CD4-positive, CD25-positive, alpha-beta regulatory T cell (primary cell): Measurements from ENCODE around the gene INHBE. TPM values are rescaled to one million over a fixed set of nuclear protein-coding genes. Genes with fewer than 3 reads are reported as not detected.
"Not testable (repeated sequence)": the region's sequence is repeated elsewhere in the genome, so short reads cannot be mapped to it uniquely, and the experiment has no call there.

Experiments used
- ATAC-seq, 2 donors: fragments of 150-1000 bp; cut with Tn5 transposase; one replicate each; pipeline ENCODE4 v1.10.0; 2021; ENCODE audit warnings: low read depth in 2 of 2, moderate number of reproducible peaks in 2 of 2, moderate library complexity in 1 of 2
- DNase-seq, 3 donors: peaks; one replicate each; pipeline versions ENCODE4 v3.0.0 to v3.0.0-alpha.2; 2012 to 2022; ENCODE audit warnings: mixed read lengths in 1 of 3
- H3K27ac ChIP-seq: one replicate; pipeline ENCODE4 v1.7.0; 2013; ENCODE audit warnings: mild to moderate bottlenecking, low read length; ENCODE audit not compliant: insufficient read depth, poor library complexity, severe bottlenecking
- H3K27me3 ChIP-seq: one replicate; pipeline ENCODE4 v1.7.0; 2013; ENCODE audit warnings: low read length; ENCODE audit not compliant: control insufficient read depth, insufficient read depth
- H3K36me3 ChIP-seq: one replicate; pipeline ENCODE4 v1.7.0; 2013; ENCODE audit warnings: mild to moderate bottlenecking, low read length, moderate library complexity; ENCODE audit not compliant: control insufficient read depth, insufficient read depth
- H3K4me1 ChIP-seq: 2 replicates; pipeline ENCODE4 v1.7.0; 2013; ENCODE audit warnings: mild to moderate bottlenecking, low read length; ENCODE audit not compliant: insufficient read depth, control insufficient read depth, poor library complexity, severe bottlenecking
- H3K4me3 ChIP-seq: one replicate; pipeline ENCODE4 v1.7.0; 2013; ENCODE audit warnings: low read depth, mild to moderate bottlenecking, low read length, moderate library complexity
- H3K9me3 ChIP-seq, 2 experiments: 1 replicate in 1 of 2; 2 replicates in 1 of 2; pipeline ENCODE4 v1.7.0; 2013; ENCODE audit warnings: low read length in 2 of 2, mild to moderate bottlenecking in 1 of 2, moderate library complexity in 1 of 2; ENCODE audit not compliant: control insufficient read depth in 2 of 2
- H3K27ac Mint-ChIP-seq, 3 donors: one replicate each; pipeline ENCODE4 v1.8.0; 2020 to 2022; ENCODE audit warnings: mild to moderate bottlenecking in 3 of 3, mixed read lengths in 3 of 3, moderate library complexity in 2 of 3
- H3K27me3 Mint-ChIP-seq: one replicate; pipeline ENCODE4 v1.8.0; 2022; ENCODE audit warnings: mild to moderate bottlenecking, mixed read lengths
- H3K36me3 Mint-ChIP-seq: one replicate; pipeline ENCODE4 v1.8.0; 2020; ENCODE audit warnings: mixed read lengths
- H3K4me1 Mint-ChIP-seq, 4 donors: one replicate each; pipeline ENCODE4 v1.8.0; 2020 to 2022; ENCODE audit warnings: mixed read lengths in 4 of 4, mild to moderate bottlenecking in 1 of 4
- H3K4me3 Mint-ChIP-seq, 4 donors: one replicate each; pipeline ENCODE4 v1.8.0; 2020 to 2022; ENCODE audit warnings: mild to moderate bottlenecking in 4 of 4, mixed read lengths in 4 of 4, moderate library complexity in 3 of 4
- H3K9me3 Mint-ChIP-seq, 7 donors: one replicate each; pipeline ENCODE4 v1.8.0; 2020 to 2022; ENCODE audit warnings: mixed read lengths in 7 of 7, mild to moderate bottlenecking in 3 of 7, moderate library complexity in 2 of 7
- polyA plus RNA-seq, 4 donors: library from polyadenylated mRNA; unstranded; fragments of 300-500 nt; fragmentation: Illumina TruSeq; gene quantifications; one replicate each; pipeline ENCODE4 v1.2.3, GENCODE V29; 2021
- total RNA-seq: library from RNA; stranded (reverse); gene quantifications from one replicate; pipeline ENCODE4 v1.2.3, GENCODE V29; 2022

Gene INHBE
- total and polyA plus RNA-seq, 5 donors from 2014 or later: 0.06 TPM; not detected in 4

DNA sequence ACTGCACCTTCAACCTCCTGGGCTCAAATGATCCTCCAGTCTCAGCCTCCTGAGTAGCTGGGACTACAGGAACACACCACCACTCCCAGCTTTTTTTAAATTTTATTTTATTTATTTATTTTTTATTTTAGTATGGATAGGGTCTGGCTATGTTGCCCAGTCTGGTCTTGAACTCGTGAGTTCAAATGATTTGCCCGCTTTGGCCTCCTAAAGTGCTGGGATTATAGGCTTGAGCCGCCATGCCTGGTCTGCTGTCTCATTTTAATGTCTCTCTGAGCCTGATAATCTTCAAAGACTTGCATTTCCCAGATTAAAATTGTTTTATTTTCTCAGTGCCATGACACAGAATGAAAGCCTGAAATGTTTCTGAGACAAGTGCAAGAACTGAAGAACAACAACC is 21.7 kb upstream of the INHBE start:
- Mint-ChIP-seq H3K4me1 (peaks cover 13 to 37% (median 22%) of the 10 kb centered on the region in 4 donors), H3K36me3 (no peaks in the 10 kb centered on the region), H3K9me3 (peaks cover 0 to 1% (median 0%) of the 10 kb centered on the region in 7 donors), H3K4me3 (no peak overlapping the region), H3K27ac (no peak overlapping the region), H3K27me3 (peaks cover 13% of the 10 kb centered on the region)
- DNase-seq (no peak), ATAC-seq (no peak)
- no peaks in the 10 kb centered on the region for H3K27me3 ChIP-seq
- peaks cover 23% of the 10 kb centered on the region for H3K4me1 ChIP-seq
- no peak overlapping the region for H3K4me3 ChIP-seq
- no peaks in the 10 kb centered on the region for H3K36me3 ChIP-seq
- H3K9me3 ChIP-seq: no peaks in the 10 kb centered on the region
- no peak overlapping the region for H3K27ac ChIP-seq

DNA sequence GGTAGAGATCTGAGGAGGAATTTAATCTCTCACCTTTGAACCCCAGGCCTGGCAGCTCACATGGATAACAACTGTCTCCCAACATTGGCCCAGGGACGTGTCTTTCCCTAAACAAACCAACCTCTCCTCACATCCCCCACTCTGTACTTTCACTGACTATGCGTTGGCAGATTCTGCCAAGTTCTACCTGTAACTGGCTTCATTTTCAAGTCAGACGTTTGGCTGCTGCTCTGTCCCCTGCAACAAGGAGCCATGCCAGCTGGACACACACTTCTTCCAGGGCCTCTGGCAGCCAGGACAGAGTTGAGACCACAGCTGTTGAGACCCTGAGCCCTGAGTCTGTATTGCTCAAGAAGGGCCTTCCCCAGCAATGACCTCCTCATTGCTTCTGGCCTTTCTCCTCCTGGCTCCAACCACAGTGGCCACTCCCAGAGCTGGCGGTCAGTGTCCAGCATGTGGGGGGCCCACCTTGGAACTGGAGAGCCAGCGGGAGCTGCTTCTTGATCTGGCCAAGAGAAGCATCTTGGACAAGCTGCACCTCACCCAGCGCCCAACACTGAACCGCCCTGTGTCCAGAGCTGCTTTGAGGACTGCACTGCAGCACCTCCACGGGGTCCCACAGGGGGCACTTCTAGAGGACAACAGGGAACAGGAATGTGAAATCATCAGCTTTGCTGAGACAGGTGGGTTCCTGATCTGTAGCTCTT is 20.4 kb upstream of the INHBE start, which contains the start of gene INHBC:
TSS of gene INHBC (plus strand) at position 268 of the 707 bp plus-strand sequence. CDS start at position 371, 103 bp downstream.
- no peaks in the 10 kb centered on the region for H3K9me3 ChIP-seq
- Mint-ChIP-seq H3K4me1 (peaks cover 13 to 24% (median 16%) of the 10 kb centered on the region in 4 donors), H3K27ac (peak within 1 kb of the TSS in 2 of 3 donors; percentile 7 to 93), H3K4me3 (no peak within 1 kb of the TSS), H3K27me3 (peaks cover 18% of the 10 kb centered on the region), H3K9me3 (peaks cover 0 to 1% (median 0%) of the 10 kb centered on the region in 7 donors), H3K36me3 (no peaks in the 10 kb centered on the region)
- no peak within 1 kb of the TSS for H3K27ac ChIP-seq
- H3K4me3 ChIP-seq: no peak within 1 kb of the TSS
- H3K36me3 ChIP-seq: no peaks in the 10 kb centered on the region
- no peak for DNase-seq
- peaks cover 12% of the 10 kb centered on the region for H3K4me1 ChIP-seq
- H3K27me3 ChIP-seq: peaks cover 4% of the 10 kb centered on the region
- ATAC-seq: no peak

DNA sequence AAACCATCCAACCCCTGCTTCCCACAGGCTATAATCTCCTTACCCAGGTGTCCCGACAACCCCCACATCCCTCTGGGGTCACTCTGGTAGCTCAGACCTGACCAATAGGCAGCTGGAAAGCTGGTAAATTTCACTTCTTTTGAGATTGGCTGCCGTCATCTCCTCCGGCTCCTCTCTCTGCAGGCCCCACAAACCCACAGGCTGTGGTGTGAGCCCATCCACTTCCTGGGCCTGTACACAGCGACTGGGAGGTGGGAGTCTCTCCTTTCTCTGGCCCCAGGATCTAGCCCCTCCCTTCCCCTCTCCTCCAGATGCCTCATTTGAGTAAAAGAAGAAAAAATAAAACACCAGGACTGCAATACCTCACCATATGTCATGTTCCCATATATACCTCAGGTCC is 19.8 kb upstream of the INHBE start:
- peaks cover 8 to 18% (median 10%) of the 10 kb centered on the region in 4 donors for H3K4me1 Mint-ChIP-seq
- H3K4me3 Mint-ChIP-seq: no peak overlapping the region
- no peaks in the 10 kb centered on the region for H3K36me3 ChIP-seq
- H3K27me3 ChIP-seq: peaks cover 4% of the 10 kb centered on the region
- H3K36me3 Mint-ChIP-seq: no peaks in the 10 kb centered on the region
- H3K27ac Mint-ChIP-seq: peak overlapping the region in 1 of 3 donors; percentile 93
- no peak overlapping the region for H3K27ac ChIP-seq
- H3K9me3 Mint-ChIP-seq: peaks cover 0 to 1% (median 0%) of the 10 kb centered on the region in 7 donors
- peaks cover 15% of the 10 kb centered on the region for H3K27me3 Mint-ChIP-seq
- peaks cover 7% of the 10 kb centered on the region for H3K4me1 ChIP-seq
- H3K9me3 ChIP-seq: no peaks in the 10 kb centered on the region
- no peak for DNase-seq
- H3K4me3 ChIP-seq: no peak overlapping the region
- ATAC-seq: no peak

- Histone ChIP-seq H3K27me3 (peaks cover 4% of the 10 kb centered on the region), H3K4me3 (no peak overlapping the region), H3K4me1 (no peaks in the 10 kb centered on the region), H3K36me3 (no peaks in the 10 kb centered on the region), H3K27ac (no peak overlapping the region), H3K9me3 (peaks cover 2 to 5% of the 10 kb centered on the region in 2 experiments)
- DNase-seq (no peak), ATAC-seq (no peak)
- Mint-ChIP-seq H3K4me3 (no peak overlapping the region), H3K27ac (no peak overlapping the region), H3K36me3 (peaks cover 7% of the 10 kb centered on the region), H3K27me3 (peaks cover 22% of the 10 kb centered on the region), H3K4me1 (peaks cover 0 to 2% (median 0%) of the 10 kb centered on the region in 4 donors), H3K9me3 (peaks cover 3 to 10% (median 5%) of the 10 kb centered on the region in 7 donors)
Observed at GRCh38 chr12:57438400-57438799, 16.7 kb upstream of the INHBE start.

DNA sequence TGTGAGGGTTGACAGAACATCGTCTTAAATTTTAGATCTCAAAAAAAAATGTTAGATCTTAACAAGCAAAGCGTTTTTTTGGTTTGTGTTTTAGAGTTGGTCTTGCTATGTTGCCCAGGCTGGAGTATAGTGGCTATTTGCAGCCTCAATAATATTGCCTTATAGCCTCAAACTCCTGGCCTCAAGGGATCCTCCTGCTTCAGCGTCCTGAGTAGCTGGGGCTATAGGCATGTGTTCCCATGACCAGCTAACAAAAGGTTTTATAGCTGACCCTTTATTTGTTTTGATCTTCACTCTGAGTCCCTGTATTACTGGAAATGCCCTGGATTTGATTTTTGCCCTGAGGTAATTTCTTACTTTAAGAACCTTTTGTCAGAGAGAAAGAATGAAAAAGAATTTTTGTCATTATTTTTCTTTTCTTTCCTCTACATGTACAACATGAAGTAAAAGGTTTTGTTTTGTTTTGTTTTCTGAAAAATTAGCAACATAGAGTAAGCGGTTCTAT is 15.3 kb upstream of the INHBE start:
- no peak overlapping the region for H3K27ac ChIP-seq
- Mint-ChIP-seq H3K4me3 (peak overlapping the region in 1 of 4 donors; percentile 27), H3K9me3 (peaks cover 3 to 10% (median 5%) of the 10 kb centered on the region in 7 donors), H3K27ac (no peak overlapping the region), H3K36me3 (peaks cover 7% of the 10 kb centered on the region), H3K27me3 (peaks cover 22% of the 10 kb centered on the region), H3K4me1 (peaks cover 0 to 2% (median under 1%) of the 10 kb centered on the region in 4 donors)
- ATAC-seq: no peak
- DNase-seq: no peak
- no peaks in the 10 kb centered on the region for H3K36me3 ChIP-seq
- H3K9me3 ChIP-seq: peaks cover 2 to 5% of the 10 kb centered on the region in 2 experiments
- H3K27me3 ChIP-seq: peaks cover 4% of the 10 kb centered on the region
- no peak overlapping the region for H3K4me3 ChIP-seq
- H3K4me1 ChIP-seq: no peaks in the 10 kb centered on the region

DNA sequence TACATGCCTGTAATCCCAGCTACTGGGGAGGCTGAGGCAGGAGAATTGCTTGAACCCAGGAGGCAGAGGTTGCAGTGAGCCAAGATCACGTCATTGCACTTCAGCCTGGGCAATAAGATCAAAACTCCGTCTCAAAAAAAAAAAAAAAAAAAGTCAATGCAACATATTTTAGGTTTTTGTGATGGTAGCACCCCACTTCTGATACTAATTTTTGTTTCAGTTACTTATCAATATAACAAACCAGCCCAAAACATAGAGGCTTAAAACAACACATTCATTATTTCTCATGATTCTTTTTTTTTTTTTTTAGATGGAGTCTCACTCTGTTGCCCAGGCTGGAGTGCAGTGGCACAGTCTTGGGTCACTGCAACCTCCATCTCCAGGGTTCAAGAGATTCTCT is 13.7 kb upstream of the INHBE start:
- H3K4me1 ChIP-seq, H3K36me3 Mint-ChIP-seq, H3K27ac Mint-ChIP-seq, H3K4me1 Mint-ChIP-seq, H3K9me3 Mint-ChIP-seq, H3K4me3 ChIP-seq, ATAC-seq, H3K36me3 ChIP-seq, H3K27me3 ChIP-seq, H3K4me3 Mint-ChIP-seq, DNase-seq, H3K9me3 ChIP-seq, H3K27ac ChIP-seq: not testable (repeated sequence)
- peaks cover 28% of the 10 kb centered on the region for H3K27me3 Mint-ChIP-seq

DNA sequence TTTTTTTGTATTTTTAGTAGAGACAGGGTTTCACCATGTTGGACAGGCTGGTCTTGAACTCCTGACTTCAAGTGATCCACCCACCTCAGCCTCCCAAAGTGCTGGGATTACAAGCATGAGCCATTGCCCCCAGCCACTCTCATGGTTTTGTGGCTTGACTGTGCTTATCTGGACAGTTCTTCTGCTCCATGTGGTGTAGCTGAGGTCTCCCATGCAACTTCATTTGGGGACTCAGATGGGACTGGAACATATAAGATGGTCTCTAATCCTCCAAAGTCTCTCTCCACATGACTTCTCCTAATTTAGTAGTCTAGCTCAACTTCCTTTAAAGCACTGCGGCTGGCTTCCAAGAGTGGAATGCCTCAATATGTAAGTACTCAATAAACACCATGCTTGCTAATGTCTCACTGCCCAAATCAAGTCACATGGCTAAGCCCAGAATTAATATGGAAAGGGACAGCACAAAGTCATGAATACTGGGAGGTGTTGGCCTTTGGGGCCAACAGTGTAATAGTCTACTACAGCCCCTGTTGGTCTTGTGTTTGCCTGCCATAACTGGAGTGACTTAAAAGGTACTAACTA is 13.2 kb upstream of the INHBE start:
- peaks cover 4% of the 10 kb centered on the region for H3K27me3 ChIP-seq
- H3K4me1 ChIP-seq: no peaks in the 10 kb centered on the region
- Mint-ChIP-seq H3K4me1 (peaks cover 0 to 4% (median 0%) of the 10 kb centered on the region in 4 donors), H3K4me3 (no peak overlapping the region), H3K36me3 (peaks cover 7% of the 10 kb centered on the region), H3K27ac (no peak overlapping the region), H3K27me3 (peaks cover 28% of the 10 kb centered on the region), H3K9me3 (peaks cover 3 to 10% (median 5%) of the 10 kb centered on the region in 7 donors)
- DNase-seq: no peak
- H3K27ac ChIP-seq: no peak overlapping the region
- peaks cover 2 to 5% of the 10 kb centered on the region in 2 experiments for H3K9me3 ChIP-seq
- H3K36me3 ChIP-seq: no peaks in the 10 kb centered on the region
- no peak overlapping the region for H3K4me3 ChIP-seq
- no peak for ATAC-seq
